Hematopoietic multipotent progenitor cell (in vitro differentiated cells): ENCODE results near the gene ZNF397. TPM values are rescaled to one million over a fixed set of nuclear protein-coding genes. Genes with fewer than 3 reads are reported as not detected.

Experiments
- DNase-seq, 3 donors: peaks; one replicate each; pipeline ENCODE4 v3.0.0-alpha.2; 2011 to 2015; ENCODE audit warnings: low read depth in 2 of 3, low spot score in 2 of 3
- total RNA-seq: library from RNA; depleted of rRNA; stranded (reverse); fragments of >200 nt; gene quantifications from one replicate; pipeline ENCODE4 v1.2.3, GENCODE V29; 2012

ZNF397 gene
- total RNA-seq, 1 donor = 9.2 TPM

GRCh38 chr18:35290094-35290735 is 49.4 kb downstream of the ZNF397 start, which contains the start of gene ZSCAN30:
Gene ZSCAN30 (minus strand): TSS chr18:35290229. CDS start chr18:35264352, 25,877 bp downstream.
- peak; percentile 86 to 98 (median 96) for DNase-seq

DNA sequence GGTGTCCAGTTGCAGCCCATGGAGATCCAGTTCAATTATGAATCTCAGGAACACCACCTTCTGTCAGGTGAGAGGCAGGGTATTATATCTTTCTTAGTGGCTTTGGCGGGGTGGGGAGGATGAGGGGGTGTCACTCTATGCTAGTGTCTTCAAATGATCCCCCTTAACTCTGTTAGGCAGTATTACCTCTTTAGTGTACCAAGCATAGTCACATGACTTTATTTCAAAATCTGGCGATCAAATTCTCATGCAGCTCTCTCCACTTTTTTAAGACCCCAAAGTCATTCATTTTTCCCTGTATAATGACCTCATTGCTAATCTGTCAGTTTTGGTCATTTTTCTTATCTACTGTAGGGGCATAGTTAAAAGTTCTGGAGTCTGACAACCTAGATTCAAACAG is 50.3 kb downstream of the ZNF397 start:
- no peak for DNase-seq

GRCh38 chr18:35296060-35296459 is 55.2 kb downstream of the ZNF397 start:
- DNase-seq = no peak

DNA sequence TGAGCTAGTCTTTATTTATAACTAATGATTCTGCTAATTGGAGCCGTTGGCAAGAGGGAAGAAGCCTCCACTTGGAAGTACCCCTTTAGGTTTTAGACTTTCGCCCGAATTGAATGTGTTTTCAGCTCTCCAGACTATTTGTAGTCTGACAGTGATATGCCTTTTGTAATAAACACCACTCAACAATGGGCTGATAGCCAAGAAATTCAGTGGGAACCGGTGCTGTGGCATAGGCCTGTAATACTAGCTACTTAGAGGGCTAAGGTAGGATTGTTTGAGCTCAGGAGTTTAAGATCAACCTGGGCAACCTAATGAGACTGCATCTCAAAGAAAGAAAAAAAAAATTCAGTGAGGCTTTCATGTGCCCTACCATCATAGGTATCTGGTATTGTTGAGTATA is 62.8 kb downstream of the ZNF397 start:
- DNase-seq = no peak

DNA sequence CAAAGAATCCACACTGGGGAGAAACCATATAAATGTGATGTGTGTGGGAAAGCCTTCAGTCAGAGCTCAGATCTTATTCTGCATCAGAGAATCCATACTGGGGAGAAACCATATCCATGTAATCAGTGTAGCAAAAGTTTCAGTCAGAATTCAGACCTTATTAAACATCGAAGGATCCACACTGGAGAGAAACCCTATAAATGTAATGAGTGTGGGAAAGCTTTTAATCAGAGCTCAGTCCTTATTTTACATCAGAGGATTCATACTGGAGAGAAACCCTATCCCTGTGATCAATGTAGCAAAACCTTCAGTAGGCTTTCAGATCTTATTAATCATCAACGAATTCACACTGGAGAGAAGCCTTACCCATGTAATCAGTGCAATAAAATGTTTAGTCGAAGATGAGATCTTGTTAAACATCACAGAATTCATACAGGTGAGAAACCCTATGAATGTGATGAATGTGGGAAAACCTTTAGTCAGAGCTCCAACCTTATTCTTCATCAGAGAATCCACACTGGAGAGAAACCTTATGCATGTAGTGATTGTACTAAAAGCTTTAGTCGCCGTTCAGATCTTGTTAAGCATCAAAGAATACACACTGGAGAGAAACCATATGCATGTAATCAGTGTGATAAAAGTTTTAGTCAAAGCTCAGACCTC is 65.9 kb downstream of the ZNF397 start:
- peak in 1 of 3 donors; percentile 3 for DNase-seq

Other genes with a start within 250 kb of the ZNF397 start
- gene MAPRE2, start 199.6 kb upstream of the ZNF397 start, total RNA-seq = 77.6 TPM
- gene ZSCAN30, start 49.2 kb downstream of the ZNF397 start, total RNA-seq = 14.8 TPM
- gene ZNF24, start 103.4 kb downstream of the ZNF397 start, total RNA-seq = 14.5 TPM
- 0.81 TPM for gene ZNF396, start 136.3 kb downstream of the ZNF397 start, total RNA-seq